Prostate gland (tissue), 2 donors: ENCODE results near the gene SLAMF6. TPM values are rescaled to one million over a fixed set of nuclear protein-coding genes. Genes with fewer than 3 reads are reported as not detected.

ENCODE experiments used
- DNase-seq: peaks from one replicate; pipeline ENCODE4 v3.0.0-alpha.2; 2019; ENCODE audit warnings: low spot score
- H3K27ac ChIP-seq, 2 donors: fragments of 200-600 bp; sonication (generic); 2 replicates each; pipeline ENCODE4 v1.5.1; 2017 to 2019
- H3K27me3 ChIP-seq: fragments of 200-600 bp; sonication (generic); replicated peaks from 2 replicates; pipeline ENCODE4 v1.5.1; 2019; ENCODE audit not compliant: insufficient read depth
- H3K36me3 ChIP-seq, 2 donors: fragments of 200-600 bp; sonication (generic); 1 replicate in 1 of 2; 2 replicates in 1 of 2; pipeline versions ENCODE4 v1.5.1 to v1.8.1; 2017 to 2019
- H3K4me1 ChIP-seq: fragments of 200-600 bp; sonication (generic); replicated peaks from 2 replicates; pipeline ENCODE4 v1.5.1; 2019
- H3K4me3 ChIP-seq, 2 donors: fragments of 200-600 bp; sonication (generic); 2 replicates each; pipeline ENCODE4 v1.5.1; 2017 to 2019
- H3K9me3 ChIP-seq: fragments of 200-600 bp; sonication (generic); 2 replicates; pipeline ENCODE4 v1.5.1; 2017
- CTCF ChIP-seq, 4 experiments: fragments of 200-600 bp in 2 of 4; fragments of 450-650 bp in 2 of 4; sonication (generic) in 2 of 4; IDR thresholded peaks; 1 replicate in 3 of 4; 2 replicates in 1 of 4; pipeline ENCODE4 v1.5.1; 2016 to 2019; ENCODE audit warnings: antibody characterized with exemption in 4 of 4, mild to moderate bottlenecking in 2 of 4, moderate library complexity in 2 of 4
- POLR2A ChIP-seq: fragments of 450-650 bp; IDR thresholded peaks from one replicate; pipeline ENCODE4 v1.6.1; 2016; ENCODE audit warnings: antibody characterized with exemption, mild to moderate bottlenecking
- POLR2AphosphoS5 ChIP-seq: sonication (generic); formaldehyde crosslinking; IDR thresholded peaks from one replicate; pipeline ENCODE4 v1.6.1; 2017; ENCODE audit warnings: antibody characterized with exemption
- WGBS: methylation state at CpG from one replicate; pipeline ENCODE4 v1.1.5; 2018; 5-methylcytosine and 5-hydroxymethylcytosine counted together
- intact Hi-C: fragments of 100-400 bp; cut with DNase I; formaldehyde crosslinking; loops from one replicate; pipeline ENCODE4 v1.14.2; 2022
- total RNA-seq, 2 donors: library from RNA; depleted of rRNA; stranded (reverse); fragments of >200 nt; gene quantifications; one replicate each; pipeline ENCODE4 v1.1.0, GENCODE V29; 2016

The SLAMF6 gene
- total RNA-seq, 2 donors from 2014 or later: 0.64 to 1.4 TPM

- no peak for TF ChIP-seq POLR2AphosphoS5
- no peak for TF ChIP-seq POLR2A
- no peak for TF ChIP-seq CTCF (IDR thresholded peaks at IDR 0.05)
Observed at GRCh38 chr1:160449494-160449893, 73.6 kb downstream of the SLAMF6 start.

GRCh38 chr1:160446945-160447600 is 76.0 kb downstream of the SLAMF6 start:
- H3K9me3 ChIP-seq: no peaks in the 10 kb centered on the region
- TF ChIP-seq CTCF (IDR thresholded peaks at IDR 0.05) (no peak), POLR2A (no peak), POLR2AphosphoS5 (no peak)
- H3K4me3 ChIP-seq: no peak overlapping the region
- H3K36me3 ChIP-seq: no peaks in the 10 kb centered on the region
- no peaks in the 10 kb centered on the region for H3K27me3 ChIP-seq
- H3K4me1 ChIP-seq: no peaks in the 10 kb centered on the region
- no peak for DNase-seq
- H3K27ac ChIP-seq: no peak overlapping the region
- 38% methylated on average over 8 of the region's 8 CpGs for WGBS
- intact Hi-C loops: no loop called here

More at GRCh38 chr1:160449494-160449893, 73.6 kb downstream of the SLAMF6 start:
- Histone ChIP-seq H3K4me3 (no peak overlapping the region), H3K36me3 (no peaks in the 10 kb centered on the region), H3K27ac (no peak overlapping the region), H3K27me3 (no peaks in the 10 kb centered on the region), H3K9me3 (no peaks in the 10 kb centered on the region), H3K4me1 (no peaks in the 10 kb centered on the region)
- intact Hi-C loops: no loop called here
- DNase-seq: no peak
- WGBS: 91% methylated on average over 2 of the region's 2 CpGs

GRCh38 chr1:160439718-160440117 is 83.3 kb downstream of the SLAMF6 start:
- no peaks in the 10 kb centered on the region for H3K36me3 ChIP-seq
- TF ChIP-seq POLR2A (no peak), POLR2AphosphoS5 (no peak), CTCF (IDR thresholded peaks at IDR 0.05) (no peak)
- intact Hi-C loops: no loop called here
- no peaks in the 10 kb centered on the region for H3K4me1 ChIP-seq
- no peaks in the 10 kb centered on the region for H3K27me3 ChIP-seq
- DNase-seq: no peak
- no peaks in the 10 kb centered on the region for H3K9me3 ChIP-seq
- no peak overlapping the region for H3K27ac ChIP-seq
- 74% methylated on average over 2 of the region's 2 CpGs for WGBS
- H3K4me3 ChIP-seq: no peak overlapping the region

GRCh38 chr1:160438935-160439334 is 84.1 kb downstream of the SLAMF6 start:
- DNase-seq: no peak
- Histone ChIP-seq H3K27ac (no peak overlapping the region), H3K4me3 (no peak overlapping the region), H3K27me3 (no peaks in the 10 kb centered on the region), H3K9me3 (no peaks in the 10 kb centered on the region), H3K36me3 (no peaks in the 10 kb centered on the region), H3K4me1 (no peaks in the 10 kb centered on the region)
- intact Hi-C loops: no loop called here
- TF ChIP-seq POLR2AphosphoS5: no peak
- no peak for TF ChIP-seq CTCF (IDR thresholded peaks at IDR 0.05)
- TF ChIP-seq POLR2A: no peak
- 98% methylated on average over 2 of the region's 2 CpGs for WGBS

- Histone ChIP-seq H3K4me3 (no peak overlapping the region), H3K27ac (no peak overlapping the region), H3K36me3 (no peaks in the 10 kb centered on the region), H3K27me3 (no peaks in the 10 kb centered on the region), H3K9me3 (no peaks in the 10 kb centered on the region), H3K4me1 (no peaks in the 10 kb centered on the region)
- no peak for DNase-seq
- intact Hi-C loops: no loop called here
- 55% methylated on average over 4 of the region's 4 CpGs for WGBS
- no peak for TF ChIP-seq POLR2A
- no peak for TF ChIP-seq CTCF (IDR thresholded peaks at IDR 0.05)
- TF ChIP-seq POLR2AphosphoS5: no peak
Observed at GRCh38 chr1:160438317-160438918, 84.6 kb downstream of the SLAMF6 start.
